ENCODE results near the gene C1orf141. TPM values are rescaled to one million over a fixed set of nuclear protein-coding genes. Genes with fewer than 3 reads are reported as not detected.

Gene C1orf141
- not detected for total RNA-seq
- under 1 TPM in 1 of 8 donors, not detected in 7; 0.54 TPM for polyA plus RNA-seq (ENCODE audit: insufficient read depth in 1 of 8, insufficient read length in 8 of 8, low replicate concordance in 1 of 8)
- long read RNA-seq, donor 1: 0 reads
- long read RNA-seq, donor 2: 0 reads
- long read RNA-seq, donor 3: 0 reads
- long read RNA-seq, donor 4: 0 reads
- long read RNA-seq, donor 5: 0 reads
- long read RNA-seq, donor 6: 0 reads
- long read RNA-seq, donor 7: 0 reads
- long read RNA-seq, donor 8: 0 reads
- long read RNA-seq, donor 9: 0 reads
- long read RNA-seq, donor 10: 0 reads
- long read RNA-seq, donor 11: 0 reads

DNA sequence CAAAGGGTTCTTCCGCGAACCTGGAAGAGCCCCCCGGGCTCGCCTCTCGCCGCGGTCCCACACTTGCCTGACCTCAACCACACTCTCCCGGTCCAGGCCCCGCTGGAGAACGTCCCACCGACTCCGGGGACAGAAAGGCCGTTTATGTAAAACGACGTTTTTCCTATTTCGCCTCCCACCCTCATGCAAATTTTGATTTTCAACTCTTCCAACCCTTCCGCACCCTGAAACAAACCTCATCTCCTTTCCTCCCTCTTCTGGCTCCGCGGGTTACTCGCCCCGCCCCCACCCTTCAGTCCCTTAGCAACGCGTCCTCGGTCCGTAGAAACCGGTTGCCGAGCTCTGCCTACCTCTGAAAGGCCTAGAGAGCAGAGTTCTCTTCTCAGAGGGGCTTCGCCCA lies at the start of gene C1orf141:
Gene C1orf141, minus strand, starts transcription at position 276 of the 400 bp plus-strand sequence. CDS start 7,730 bp downstream, outside the sequence.
- Histone ChIP-seq H3K36me3 (ENCODE audit: control insufficient read depth, insufficient read depth, low read length) (no peaks in the 10 kb centered on the region), H3K4me3 (ENCODE audit: low read length) (peak within 1 kb of the TSS; percentile 37), H3K27me3 (ENCODE audit: control insufficient read depth, insufficient read depth, low read length) (peaks cover 5% of the 10 kb centered on the region), H3K27ac (ENCODE audit: low read length) (no peak within 1 kb of the TSS), H3K9me3 (replicated peaks; ENCODE audit: control insufficient read depth, low read depth, low read length) (no peaks in the 10 kb centered on the region), H3K4me1 (ENCODE audit: control insufficient read depth, insufficient read depth, low read length) (peaks cover 6% of the 10 kb centered on the region)
- peak; percentile 18 for DNase-seq
- 15% methylated on average over 24 of the region's 28 CpGs for WGBS (ENCODE audit: insufficient coverage)

DNA sequence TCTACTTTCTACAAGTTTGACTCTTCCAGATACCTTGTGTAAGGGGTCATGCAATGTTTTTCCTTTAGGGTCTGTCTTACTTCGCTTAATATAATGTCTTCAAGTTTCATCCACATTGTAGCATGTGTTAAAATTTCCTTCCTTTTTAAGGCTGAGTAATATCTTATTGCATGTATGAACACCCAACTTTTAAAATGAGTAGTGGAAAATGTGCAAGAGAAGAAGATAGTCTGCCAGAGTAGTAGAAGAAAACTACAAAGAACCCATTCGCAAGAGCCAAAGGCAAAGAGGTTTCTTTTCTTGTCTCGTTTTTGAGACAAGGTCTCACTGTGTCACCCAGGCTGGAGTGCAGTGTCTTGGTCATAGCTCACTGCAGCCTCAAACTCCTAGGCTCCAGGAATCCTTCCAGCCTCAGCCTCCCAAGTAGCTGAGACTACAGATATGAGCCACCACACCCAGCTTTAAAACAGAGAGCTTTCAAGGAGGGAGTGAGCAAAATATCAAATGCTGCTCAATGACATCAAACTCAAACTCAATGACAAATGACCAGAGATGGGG lies 40.8 kb upstream of the C1orf141 start:
- H3K27me3 ChIP-seq (ENCODE audit: control insufficient read depth, insufficient read depth, low read length): no peaks in the 10 kb centered on the region
- H3K4me1 ChIP-seq (ENCODE audit: control insufficient read depth, insufficient read depth, low read length): no peaks in the 10 kb centered on the region
- H3K27ac ChIP-seq (ENCODE audit: low read length): no peak overlapping the region
- WGBS (ENCODE audit: insufficient coverage): 75% methylated on average over 2 of the region's 3 CpGs
- no peaks in the 10 kb centered on the region for H3K36me3 ChIP-seq (ENCODE audit: control insufficient read depth, insufficient read depth, low read length)
- no peak for DNase-seq
- H3K4me3 ChIP-seq (ENCODE audit: low read length): no peak overlapping the region
- H3K9me3 ChIP-seq (replicated peaks; ENCODE audit: control insufficient read depth, low read depth, low read length): no peaks in the 10 kb centered on the region

DNA sequence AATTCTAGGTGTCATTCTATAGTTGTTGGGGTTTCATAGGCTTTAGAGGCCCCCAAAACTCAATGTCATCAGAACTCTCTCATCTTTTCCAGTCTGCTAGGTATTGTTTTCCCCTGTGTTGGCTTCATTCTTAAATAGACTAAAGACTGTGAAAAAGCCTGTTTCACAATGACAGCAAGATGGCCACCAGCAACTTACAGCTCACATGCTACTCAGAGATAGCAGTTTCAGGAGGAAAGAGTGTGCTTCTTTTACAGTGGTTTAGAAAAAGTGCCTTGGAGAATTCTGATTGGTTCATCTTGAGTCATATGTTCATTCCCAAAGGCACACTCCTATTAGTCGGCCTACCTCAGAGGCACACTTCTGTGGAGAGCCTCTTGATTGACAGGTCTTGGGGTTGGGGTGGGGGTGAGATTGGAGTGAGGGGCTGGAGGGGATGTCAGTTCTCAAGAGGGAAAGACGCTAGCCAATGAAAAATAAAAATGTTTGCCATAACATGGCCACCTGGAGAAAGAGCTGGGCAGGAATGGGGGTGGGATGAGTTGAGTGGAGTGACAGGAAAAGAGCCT lies 40.0 kb upstream of the C1orf141 start:
- Histone ChIP-seq H3K36me3 (ENCODE audit: control insufficient read depth, insufficient read depth, low read length) (no peaks in the 10 kb centered on the region), H3K27ac (ENCODE audit: low read length) (no peak overlapping the region), H3K9me3 (replicated peaks; ENCODE audit: control insufficient read depth, low read depth, low read length) (no peaks in the 10 kb centered on the region), H3K4me3 (ENCODE audit: low read length) (no peak overlapping the region), H3K4me1 (ENCODE audit: control insufficient read depth, insufficient read depth, low read length) (no peaks in the 10 kb centered on the region), H3K27me3 (ENCODE audit: control insufficient read depth, insufficient read depth, low read length) (no peaks in the 10 kb centered on the region)
- 57% methylated on average over 1 of the region's 2 CpGs for WGBS (ENCODE audit: insufficient coverage)
- no peak for DNase-seq

DNA sequence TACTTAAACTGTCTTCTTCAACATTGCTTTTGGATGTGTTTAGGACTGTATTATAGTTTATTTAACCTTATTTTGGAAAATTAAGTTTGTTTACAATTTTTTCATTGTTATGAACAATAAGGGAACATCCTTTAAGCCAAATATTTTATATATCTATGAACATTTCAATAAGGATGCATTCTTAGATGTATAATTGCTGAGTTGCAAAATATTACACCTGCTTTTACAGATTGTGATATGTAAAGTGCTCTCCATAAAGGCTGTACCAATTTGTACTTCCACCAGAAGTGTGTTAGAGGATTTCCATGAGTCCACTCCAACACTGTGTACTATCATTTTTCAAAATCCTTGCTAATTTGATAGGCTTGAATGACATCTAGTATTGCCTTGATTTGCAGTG lies 39.2 kb upstream of the C1orf141 start:
- no peak overlapping the region for H3K27ac ChIP-seq (ENCODE audit: low read length)

DNA sequence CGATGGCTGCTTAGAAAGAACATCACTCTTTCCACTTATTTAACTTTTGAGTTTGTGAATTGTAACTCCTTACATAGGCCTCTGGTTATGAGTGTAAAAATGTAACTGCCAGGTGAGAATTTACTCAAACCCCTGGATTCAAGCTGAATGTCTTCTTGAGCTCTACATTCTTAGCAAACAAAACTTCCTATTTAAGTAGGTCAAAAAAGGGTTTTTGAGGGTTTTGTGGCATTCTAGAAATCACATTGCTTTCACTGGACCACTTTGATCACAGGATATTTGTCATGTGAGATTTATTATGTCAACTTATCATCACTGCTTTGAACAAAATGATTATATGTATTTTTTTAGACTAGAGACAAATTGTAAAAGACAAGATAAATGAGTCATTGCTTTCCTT lies 37.2 kb upstream of the C1orf141 start:
- no CpG with 5 or more reads among the region's 1 CpG for WGBS (ENCODE audit: insufficient coverage)
- Histone ChIP-seq H3K27ac (ENCODE audit: low read length) (no peak overlapping the region), H3K4me1 (ENCODE audit: control insufficient read depth, insufficient read depth, low read length) (no peaks in the 10 kb centered on the region), H3K9me3 (replicated peaks; ENCODE audit: control insufficient read depth, low read depth, low read length) (no peaks in the 10 kb centered on the region), H3K27me3 (ENCODE audit: control insufficient read depth, insufficient read depth, low read length) (no peaks in the 10 kb centered on the region), H3K36me3 (ENCODE audit: control insufficient read depth, insufficient read depth, low read length) (no peaks in the 10 kb centered on the region), H3K4me3 (ENCODE audit: low read length) (no peak overlapping the region)
- no peak for DNase-seq

More for the DNA sequence above, 39.2 kb upstream of the C1orf141 start:
- DNase-seq: no peak
- no peaks in the 10 kb centered on the region for H3K4me1 ChIP-seq (ENCODE audit: control insufficient read depth, insufficient read depth, low read length)
- no peak overlapping the region for H3K4me3 ChIP-seq (ENCODE audit: low read length)
- no peaks in the 10 kb centered on the region for H3K9me3 ChIP-seq (replicated peaks; ENCODE audit: control insufficient read depth, low read depth, low read length)
- no peaks in the 10 kb centered on the region for H3K36me3 ChIP-seq (ENCODE audit: control insufficient read depth, insufficient read depth, low read length)
- H3K27me3 ChIP-seq (ENCODE audit: control insufficient read depth, insufficient read depth, low read length): no peaks in the 10 kb centered on the region

- H3K27ac ChIP-seq (ENCODE audit: low read length): no peak overlapping the region
- H3K4me1 ChIP-seq (ENCODE audit: control insufficient read depth, insufficient read depth, low read length): no peaks in the 10 kb centered on the region
- DNase-seq: no peak
- H3K9me3 ChIP-seq (replicated peaks; ENCODE audit: control insufficient read depth, low read depth, low read length): no peaks in the 10 kb centered on the region
- no peaks in the 10 kb centered on the region for H3K27me3 ChIP-seq (ENCODE audit: control insufficient read depth, insufficient read depth, low read length)
- H3K4me3 ChIP-seq (ENCODE audit: low read length): no peak overlapping the region
- WGBS (ENCODE audit: insufficient coverage): no CpG with 5 or more reads among the region's 2 CpGs
- no peaks in the 10 kb centered on the region for H3K36me3 ChIP-seq (ENCODE audit: control insufficient read depth, insufficient read depth, low read length)
These were observed 36.8 kb upstream of the C1orf141 start for GRCh38 chr1:67171574-67171955.

DNA sequence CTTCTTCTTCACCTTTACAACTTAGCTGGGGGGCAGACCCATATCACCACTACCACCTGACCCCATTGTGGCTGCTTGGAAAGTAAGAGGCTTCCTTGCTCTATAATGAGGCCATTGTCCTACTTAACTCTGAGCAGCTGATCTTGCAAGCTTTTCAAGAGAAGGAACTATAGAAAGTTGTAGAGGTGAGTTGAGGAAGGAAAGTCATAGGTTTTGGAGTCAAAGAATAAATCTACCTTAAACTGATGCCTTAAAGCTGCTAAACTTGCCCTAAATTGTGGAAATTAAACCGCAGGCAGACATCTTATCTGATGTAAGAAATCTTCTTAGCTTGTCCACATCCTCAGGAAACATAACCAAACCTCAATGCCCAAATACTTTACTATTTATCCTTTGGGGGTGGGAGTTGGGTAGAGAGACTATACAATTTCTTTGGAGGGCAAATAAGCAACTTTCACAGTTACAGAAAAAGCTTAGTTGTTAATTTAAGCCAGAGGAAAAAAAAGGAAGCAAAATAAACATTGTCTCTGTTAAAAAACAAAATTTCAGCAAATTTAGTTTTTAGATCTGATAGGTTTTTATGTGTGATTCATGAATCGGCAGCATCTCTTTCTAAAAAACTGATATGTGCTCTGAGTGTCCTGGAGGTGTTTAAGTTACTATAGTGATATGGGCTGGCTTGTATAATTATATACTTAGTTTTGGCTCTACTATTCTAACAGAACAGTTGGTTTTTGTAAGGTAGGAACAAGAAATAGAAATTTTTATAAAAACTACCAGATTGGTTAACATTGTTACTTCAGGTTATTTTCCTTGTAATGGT lies 36.2 kb upstream of the C1orf141 start:
- Histone ChIP-seq H3K36me3 (ENCODE audit: control insufficient read depth, insufficient read depth, low read length) (no peaks in the 10 kb centered on the region), H3K9me3 (replicated peaks; ENCODE audit: control insufficient read depth, low read depth, low read length) (no peaks in the 10 kb centered on the region), H3K4me1 (ENCODE audit: control insufficient read depth, insufficient read depth, low read length) (no peaks in the 10 kb centered on the region), H3K27me3 (ENCODE audit: control insufficient read depth, insufficient read depth, low read length) (no peaks in the 10 kb centered on the region), H3K27ac (ENCODE audit: low read length) (no peak overlapping the region), H3K4me3 (ENCODE audit: low read length) (no peak overlapping the region)
- WGBS (ENCODE audit: insufficient coverage): no CpG with 5 or more reads among the region's 2 CpGs
- no peak for DNase-seq

GRCh38 chr1:67169932-67170331 lies 35.2 kb upstream of the C1orf141 start:
- Histone ChIP-seq H3K27ac (ENCODE audit: low read length) (no peak overlapping the region), H3K4me3 (ENCODE audit: low read length) (no peak overlapping the region), H3K4me1 (ENCODE audit: control insufficient read depth, insufficient read depth, low read length) (no peaks in the 10 kb centered on the region), H3K27me3 (ENCODE audit: control insufficient read depth, insufficient read depth, low read length) (no peaks in the 10 kb centered on the region), H3K36me3 (ENCODE audit: control insufficient read depth, insufficient read depth, low read length) (no peaks in the 10 kb centered on the region), H3K9me3 (replicated peaks; ENCODE audit: control insufficient read depth, low read depth, low read length) (no peaks in the 10 kb centered on the region)
- DNase-seq: no peak
- no CpG with 5 or more reads among the region's 3 CpGs for WGBS (ENCODE audit: insufficient coverage)

DNA sequence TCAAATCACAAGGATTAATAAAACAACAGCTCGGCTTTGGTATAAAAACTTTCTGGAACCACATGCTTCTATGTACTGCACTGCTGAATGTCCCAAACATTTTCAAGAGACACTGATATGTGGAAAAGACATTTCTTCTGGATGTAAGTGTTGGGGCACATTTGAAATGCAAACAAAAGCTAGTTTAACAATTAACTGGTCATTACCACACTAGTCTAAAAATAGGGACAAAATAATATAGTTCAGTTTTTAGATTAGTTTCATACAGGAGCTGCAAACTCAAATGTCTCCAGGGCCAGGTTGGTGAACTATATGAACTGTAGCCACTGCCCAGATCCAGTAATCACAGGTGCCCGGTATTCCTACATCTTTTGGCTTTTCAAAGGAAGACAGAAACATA lies 34.7 kb upstream of the C1orf141 start:
- H3K36me3 ChIP-seq (ENCODE audit: control insufficient read depth, insufficient read depth, low read length): no peaks in the 10 kb centered on the region
- no peaks in the 10 kb centered on the region for H3K27me3 ChIP-seq (ENCODE audit: control insufficient read depth, insufficient read depth, low read length)
- no peak overlapping the region for H3K4me3 ChIP-seq (ENCODE audit: low read length)
- no peak for DNase-seq
- no peak overlapping the region for H3K27ac ChIP-seq (ENCODE audit: low read length)
- H3K4me1 ChIP-seq (ENCODE audit: control insufficient read depth, insufficient read depth, low read length): no peaks in the 10 kb centered on the region
- no peaks in the 10 kb centered on the region for H3K9me3 ChIP-seq (replicated peaks; ENCODE audit: control insufficient read depth, low read depth, low read length)
- whole genome bisulfite sequencing (ENCODE audit: insufficient coverage): no CpG with 5 or more reads among the region's 2 CpGs

DNA sequence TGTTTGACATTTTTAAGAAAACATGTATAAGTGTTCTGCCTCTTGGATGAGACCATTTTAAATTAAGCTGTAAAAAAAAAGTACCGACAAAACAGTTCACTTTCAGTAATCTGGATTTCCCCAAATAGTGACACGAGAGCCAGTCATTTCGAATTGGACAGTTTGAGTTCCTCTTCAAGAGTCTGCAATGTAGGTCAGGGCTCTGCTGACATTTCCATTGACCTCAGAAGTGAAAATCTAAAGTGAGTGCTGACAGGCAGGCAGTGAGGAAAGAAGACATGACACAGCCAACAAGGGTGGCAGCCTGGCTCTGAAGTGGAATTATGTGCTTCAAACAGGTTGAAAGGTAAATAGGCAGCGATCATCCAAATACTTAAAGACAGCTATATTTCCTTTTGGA lies 31.4 kb upstream of the C1orf141 start, which contains the start of gene IL23R:
Gene IL23R, plus strand, starts transcription at position 259 of the 400 bp plus-strand sequence. CDS start 1,667 bp downstream, outside the sequence.
- Histone ChIP-seq H3K36me3 (ENCODE audit: control insufficient read depth, insufficient read depth, low read length) (no peaks in the 10 kb centered on the region), H3K27ac (ENCODE audit: low read length) (no peak within 1 kb of the TSS), H3K4me1 (ENCODE audit: control insufficient read depth, insufficient read depth, low read length) (no peaks in the 10 kb centered on the region), H3K9me3 (replicated peaks; ENCODE audit: control insufficient read depth, low read depth, low read length) (no peaks in the 10 kb centered on the region), H3K4me3 (ENCODE audit: low read length) (no peak within 1 kb of the TSS), H3K27me3 (ENCODE audit: control insufficient read depth, insufficient read depth, low read length) (no peaks in the 10 kb centered on the region)
- WGBS (ENCODE audit: insufficient coverage): 53% methylated on average over 2 of the region's 4 CpGs
- DNase-seq: peak; percentile 9

All from muscle of leg (tissue), 16 donors.